GM12878 (cell line): ENCODE results near the gene DND1. TPM values are rescaled to one million over a fixed set of nuclear protein-coding genes. Genes with fewer than 3 reads are reported as not detected.

Experiments
- ATAC-seq: fragments of 200-7000 bp; cut with Tn5 transposase; 3 replicates; pipeline ENCODE4 v1.9.1; 2020; ENCODE audit warnings: mild to moderate bottlenecking, moderate library complexity
- BruUV-seq: library from RNA; stranded (reverse); fragments of 400-500 nt; replicated peaks from 2 replicates; lab custom pipeline; 2021; lab: Mats Ljungman, UMichigan
- CTCF ChIA-PET: fragments of 300-600 bp; sonication (Branson Sonifier 250); formaldehyde crosslinking; extraction: SDS; loops from one replicate; lab custom pipeline; 2021; ENCODE audit warnings: inconsistent platforms; lab: Yijun Ruan, JAX
- POLR2A ChIA-PET: fragments of 350-600 bp; formaldehyde crosslinking; extraction: SDS; loops from one replicate; lab custom pipeline; 2021; ENCODE audit warnings: inconsistent platforms; lab: Charles Lee
- RAD21 ChIA-PET: fragments of 300-600 bp; sonication (Branson Sonifier 250); formaldehyde crosslinking; loops from one replicate; lab custom pipeline; 2023; ENCODE audit warnings: antibody characterized with exemption; ENCODE audit not compliant: unreplicated experiment; lab: Charles Lee
- SMC1A ChIA-PET: fragments of 300-600 bp; sonication (Branson Sonifier 250); formaldehyde crosslinking; loops from one replicate; lab custom pipeline; 2023; ENCODE audit not compliant: unreplicated experiment, uncharacterized antibody; lab: Charles Lee
- DNase-seq: peaks from one replicate; pipeline ENCODE4 v3.0.0-alpha.2; 2011; ENCODE audit warnings: low read depth, low spot score
- FAIRE-seq: peaks from 3 replicates; lab custom pipeline; 2011; peaks lifted over from hg19 to GRCh38; lab: Jason Lieb, UNC
- H2AFZ ChIP-seq: 2 replicates; pipeline ENCODE4 v1.6.0; 2011; ENCODE audit warnings: low read depth, low read length, control low read depth; ENCODE audit not compliant: control insufficient read depth
- H3K27ac ChIP-seq: 2 replicates; pipeline ENCODE4 v1.5.1; 2011; ENCODE audit warnings: control low read depth; ENCODE audit not compliant: control insufficient read depth, insufficient read depth
- H3K27me3 ChIP-seq, 2 experiments: replicated peaks in 1 of 2; 2 replicates each; pipeline versions ENCODE4 v1.6.0 to v1.6.1; 2011; ENCODE audit warnings: low read length in 1 of 2; ENCODE audit not compliant: control insufficient read depth in 2 of 2, insufficient read depth in 2 of 2
- H3K36me3 ChIP-seq, 2 experiments: 2 replicates each; pipeline ENCODE4 v1.5.1; 2011; ENCODE audit warnings: low read length in 1 of 2; ENCODE audit not compliant: control insufficient read depth in 2 of 2, insufficient read depth in 2 of 2
- H3K4me1 ChIP-seq: 2 replicates; pipeline ENCODE4 v1.6.1; 2011; ENCODE audit warnings: mild to moderate bottlenecking, low read length, moderate library complexity, mixed read lengths; ENCODE audit not compliant: control insufficient read depth, insufficient read depth
- H3K4me2 ChIP-seq: 2 replicates; pipeline ENCODE4 v1.6.0; 2011; ENCODE audit warnings: control low read depth; ENCODE audit not compliant: control insufficient read depth, insufficient read depth
- H3K4me3 ChIP-seq: fragments of 200-600 bp; sonication (generic); 2 replicates; pipeline ENCODE4 v1.5.1; 2016
- H3K79me2 ChIP-seq: 2 replicates; pipeline ENCODE4 v1.6.0; 2011; ENCODE audit warnings: low read length; ENCODE audit not compliant: control insufficient read depth, insufficient read depth
- H3K9ac ChIP-seq: 2 replicates; pipeline ENCODE4 v1.8.0; 2011; ENCODE audit warnings: low read length, control low read depth, mixed read lengths; ENCODE audit not compliant: control insufficient read depth, insufficient read depth
- H3K9me3 ChIP-seq: replicated peaks from 3 replicates; pipeline ENCODE4 v1.5.1; 2011; ENCODE audit warnings: mild to moderate bottlenecking, low read length; ENCODE audit not compliant: control insufficient read depth, insufficient read depth
- H4K20me1 ChIP-seq: 2 replicates; pipeline ENCODE4 v1.6.0; 2011; ENCODE audit not compliant: control insufficient read depth, insufficient read depth
- BCLAF1 ChIP-seq: fragments of 450-650 bp; IDR thresholded peaks from 2 replicates; pipeline ENCODE4 v1.6.1; 2017; ENCODE audit warnings: antibody characterized with exemption, mild to moderate bottlenecking, moderate library complexity
- FOXM1 ChIP-seq: IDR thresholded peaks from 2 replicates; pipeline ENCODE4 v1.6.1; 2012; ENCODE audit warnings: low read depth, mild to moderate bottlenecking, inconsistent platforms, low read length, moderate library complexity
- NR2C1 ChIP-seq: fragments of 450-650 bp; IDR thresholded peaks from 2 replicates; pipeline ENCODE4 v1.6.1; 2017; ENCODE audit warnings: antibody characterized with exemption, mild to moderate bottlenecking, moderate library complexity
- RELB ChIP-seq: fragments of 450-650 bp; IDR thresholded peaks from 2 replicates; pipeline ENCODE4 v1.6.1; 2017; ENCODE audit warnings: low read depth, mild to moderate bottlenecking, moderate library complexity
- SKIL ChIP-seq: fragments of 450-650 bp; IDR thresholded peaks from 2 replicates; pipeline ENCODE4 v1.6.1; 2017; ENCODE audit warnings: mild to moderate bottlenecking, low read depth, inconsistent platforms; ENCODE audit not compliant: poor library complexity, severe bottlenecking
- TCF3 ChIP-seq: IDR thresholded peaks from 2 replicates; pipeline ENCODE4 v1.6.1; 2012; ENCODE audit warnings: low read depth, mild to moderate bottlenecking, low read length, borderline replicate concordance; ENCODE audit not compliant: insufficient read depth
- TCF7 ChIP-seq: IDR thresholded peaks from 2 replicates; pipeline ENCODE4 v1.6.1; 2014; ENCODE audit warnings: antibody characterized with exemption, borderline replicate concordance
- ZNF592 ChIP-seq: fragments of 450-650 bp; IDR thresholded peaks from 2 replicates; pipeline ENCODE4 v1.6.1; 2017; ENCODE audit warnings: mild to moderate bottlenecking, moderate library complexity
- WGBS: methylation state at CpG from one replicate; pipeline ENCODE4 v1.1.6; 2016; ENCODE audit warnings: low lambda C conversion rate; ENCODE audit not compliant: insufficient replicate concordance, insufficient coverage; ENCODE audit errors: missing lambda C conversion rate; 5-methylcytosine and 5-hydroxymethylcytosine counted together
- in situ Hi-C: fragments of 300-500 bp; cut with MboI; formaldehyde crosslinking; loops from 9 replicates; pipeline ENCODE4 v1.14.3; 2018; ENCODE audit warnings: mixed read lengths
- intact Hi-C: fragments of 100-400 bp; cut with micrococcal nuclease; formaldehyde crosslinking; loops from one replicate; pipeline ENCODE4 v1.14.2; 2022; ENCODE audit not compliant: unreplicated experiment
- polyA plus RNA-seq, 11 experiments: library from polyadenylated mRNA; depleted of rRNA in 4 of 11; unstranded in 6 of 11; stranded (reverse) in 5 of 11; fragments of >200 nt; fragmentation: Nextera tagmentation in 4 of 11; fragmentation: Illumina TruSeq in 1 of 11; extraction: Ambion mirVana in 4 of 11; extraction: Trizol in 1 of 11; gene quantifications; 1 replicate in 1 of 11; 2 replicates in 10 of 11; pipeline versions ENCODE4 v1.2.1 to v1.2.3, GENCODE V29; 2011 to 2016; ENCODE audit warnings: inconsistent platforms in 2 of 11, missing spikeins in 2 of 11, low read depth in 1 of 11
- total RNA-seq, 4 experiments: library from RNA; depleted of rRNA in 3 of 4; stranded (reverse); fragments of >200 nt in 3 of 4; fragmentation: Illumina TruSeq in 1 of 4; extraction: Trizol in 1 of 4; gene quantifications; 2 replicates each; pipeline versions ENCODE4 v1.2.1 to v1.2.3, GENCODE V29; 2013 to 2021

Gene DND1
- total and polyA plus RNA-seq, 10 of the 15 experiments (the other 5 are each of a cell fraction or from before 2014, with no cell fraction given) = 0.15 to 2.9 (median 0.73) TPM; not detected in 2

GRCh38 chr5:140690941-140691924, 17.9 kb upstream of the DND1 start, which contains the start of the genes HARS1 and HARS2:
HARS1 (minus strand) TSS chr5:140691370; CDS start chr5:140691304, 66 bp downstream.
HARS2 (plus strand) TSS chr5:140691455; CDS start chr5:140691649, 194 bp downstream.
- peak; percentile 96 for ATAC-seq
- intact Hi-C loops = loop anchor here (1.0 to 2.0 kb wide), 3 partner anchors 19 to 290 kb away; partner anchors contain the start of genes ANKHD1, IK and NDUFA2
- Histone ChIP-seq H4K20me1 (no peaks in the 10 kb centered on the region), H2AFZ (peak within 1 kb of the TSS; percentile 87), H3K4me2 (peak within 1 kb of the TSS; percentile 88), H3K27me3 (no peaks in the 10 kb centered on the region), H3K9me3 (no peaks in the 10 kb centered on the region), H3K9ac (peak within 1 kb of the TSS; percentile 80), H3K27ac (peak within 1 kb of the TSS; percentile 74), H3K79me2 (peaks cover 41% of the 10 kb centered on the region), H3K4me3 (peak within 1 kb of the TSS; percentile 89), H3K36me3 (peaks cover 4 to 14% of the 10 kb centered on the region in 2 experiments), H3K4me1 (peaks cover 4% of the 10 kb centered on the region; the same call in 1 of the 2 replicates)
- 1% methylated on average over 61 of the region's 61 CpGs for WGBS
- SMC1A ChIA-PET = interaction anchor here (0.9 to 3.6 kb wide), 10 partner anchors 9 to 480 kb away, joined by 3 to 16 read pairs (median 4); partner anchors contain the start of genes EIF4EBP3, IK, NDUFA2 and ZMAT2
- in situ Hi-C loops = no loop called here
- CTCF ChIA-PET = interaction anchor here (0.6 to 2.6 kb wide), 12 partner anchors 9 to 350 kb away, joined by 3 to 9 read pairs (median 4); partner anchors contain the start of genes ANKHD1 and ZMAT2
- RAD21 ChIA-PET = interaction anchor here (0.6 to 1.5 kb wide), 8 partner anchors 9 to 289 kb away, joined by 3 to 8 read pairs (median 4); partner anchors contain the start of genes IK, NDUFA2 and ZMAT2
- DNase-seq = peak; percentile 77
- peak; percentile 72 for FAIRE-seq
- BruUV-seq = no TSS peak
- POLR2A ChIA-PET = interaction anchor here (0.8 to 1.7 kb wide), 11 partner anchors 9 to 290 kb away, joined by 3 to 15 read pairs (median 5); partner anchors contain the start of genes APBB3, IK, NDUFA2 and WDR55
- TF ChIP-seq SKIL (no peak), TCF7 (no peak), ZNF592 (no peak), NR2C1 (peak; percentile 81), BCLAF1 (no peak), TCF3 (no peak), RELB (peak; percentile 82), FOXM1 (no peak)
